Measurements from ENCODE around the gene FNDC8. TPM values are rescaled to one million over a fixed set of nuclear protein-coding genes. Genes with fewer than 3 reads are reported as not detected.

Gene FNDC8
- total RNA-seq, 2 donors from 2014 or later = not detected

DNA sequence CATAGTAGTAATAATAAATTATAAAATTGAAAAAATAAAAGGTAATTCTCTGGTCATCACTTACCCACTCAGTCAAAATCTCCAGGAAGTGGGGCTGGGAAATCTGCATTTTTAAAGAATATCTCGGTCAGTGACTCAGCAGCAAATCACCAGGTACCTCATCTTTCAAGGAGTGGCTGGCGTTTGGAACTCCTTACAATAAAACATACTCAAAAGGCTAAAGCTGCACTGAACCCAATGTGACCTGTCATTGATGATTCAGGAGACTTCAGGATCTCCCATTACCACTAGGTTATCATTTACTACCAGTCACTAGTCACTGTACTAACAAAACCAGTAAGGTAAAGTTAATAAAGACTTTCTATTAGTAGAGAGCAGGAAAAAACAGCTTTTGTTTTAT is 36.4 kb upstream of the FNDC8 start:
- TF ChIP-seq, protein P1, sequence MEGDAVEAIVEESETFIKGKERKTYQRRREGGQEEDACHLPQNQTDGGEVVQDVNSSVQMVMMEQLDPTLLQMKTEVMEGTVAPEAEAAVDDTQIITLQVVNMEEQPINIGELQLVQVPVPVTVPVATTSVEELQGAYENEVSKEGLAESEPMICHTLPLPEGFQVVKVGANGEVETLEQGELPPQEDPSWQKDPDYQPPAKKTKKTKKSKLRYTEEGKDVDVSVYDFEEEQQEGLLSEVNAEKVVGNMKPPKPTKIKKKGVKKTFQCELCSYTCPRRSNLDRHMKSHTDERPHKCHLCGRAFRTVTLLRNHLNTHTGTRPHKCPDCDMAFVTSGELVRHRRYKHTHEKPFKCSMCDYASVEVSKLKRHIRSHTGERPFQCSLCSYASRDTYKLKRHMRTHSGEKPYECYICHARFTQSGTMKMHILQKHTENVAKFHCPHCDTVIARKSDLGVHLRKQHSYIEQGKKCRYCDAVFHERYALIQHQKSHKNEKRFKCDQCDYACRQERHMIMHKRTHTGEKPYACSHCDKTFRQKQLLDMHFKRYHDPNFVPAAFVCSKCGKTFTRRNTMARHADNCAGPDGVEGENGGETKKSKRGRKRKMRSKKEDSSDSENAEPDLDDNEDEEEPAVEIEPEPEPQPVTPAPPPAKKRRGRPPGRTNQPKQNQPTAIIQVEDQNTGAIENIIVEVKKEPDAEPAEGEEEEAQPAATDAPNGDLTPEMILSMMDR (IDR thresholded peaks at IDR 0.05) = no peak
- H3K36me3 ChIP-seq = no peaks in the 10 kb centered on the region
- H3K27me3 ChIP-seq = no peaks in the 10 kb centered on the region
- no peak for DNase-seq (ENCODE audit: low spot score)
- H3K4me3 ChIP-seq = no peak overlapping the region
- H3K27ac ChIP-seq = no peak overlapping the region
- no peaks in the 10 kb centered on the region for H3K9me3 ChIP-seq
- H3K4me1 ChIP-seq = peaks cover 0 to 23% of the 10 kb centered on the region in 2 donors

DNA sequence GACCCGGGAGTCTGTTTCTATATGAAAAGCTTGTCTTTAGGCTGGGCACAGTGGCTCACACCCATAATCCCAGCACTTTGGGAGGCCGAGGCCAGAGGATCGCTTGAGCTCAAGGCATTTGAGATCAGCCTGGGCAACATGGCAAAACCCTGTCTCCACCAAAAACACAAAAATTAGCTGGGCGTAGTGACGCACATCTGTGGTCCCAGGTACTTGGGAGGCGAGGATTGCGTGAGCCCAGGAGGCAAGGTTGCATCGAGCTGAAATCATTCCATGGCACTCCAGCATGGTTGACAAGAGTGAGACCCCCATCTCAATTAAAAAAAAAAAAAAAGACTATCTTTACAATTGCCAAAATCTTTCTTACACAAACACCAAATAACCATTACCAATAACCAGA is 35.3 kb upstream of the FNDC8 start:
- no peak for DNase-seq (ENCODE audit: low spot score)
- no peaks in the 10 kb centered on the region for H3K36me3 ChIP-seq
- no peak overlapping the region for H3K4me3 ChIP-seq
- no peaks in the 10 kb centered on the region for H3K9me3 ChIP-seq
- TF ChIP-seq, protein P1 (IDR thresholded peaks at IDR 0.05) = no peak
- H3K4me1 ChIP-seq = peaks cover 0 to 23% of the 10 kb centered on the region in 2 donors
- H3K27me3 ChIP-seq = no peaks in the 10 kb centered on the region
- H3K27ac ChIP-seq = no peak overlapping the region

DNA sequence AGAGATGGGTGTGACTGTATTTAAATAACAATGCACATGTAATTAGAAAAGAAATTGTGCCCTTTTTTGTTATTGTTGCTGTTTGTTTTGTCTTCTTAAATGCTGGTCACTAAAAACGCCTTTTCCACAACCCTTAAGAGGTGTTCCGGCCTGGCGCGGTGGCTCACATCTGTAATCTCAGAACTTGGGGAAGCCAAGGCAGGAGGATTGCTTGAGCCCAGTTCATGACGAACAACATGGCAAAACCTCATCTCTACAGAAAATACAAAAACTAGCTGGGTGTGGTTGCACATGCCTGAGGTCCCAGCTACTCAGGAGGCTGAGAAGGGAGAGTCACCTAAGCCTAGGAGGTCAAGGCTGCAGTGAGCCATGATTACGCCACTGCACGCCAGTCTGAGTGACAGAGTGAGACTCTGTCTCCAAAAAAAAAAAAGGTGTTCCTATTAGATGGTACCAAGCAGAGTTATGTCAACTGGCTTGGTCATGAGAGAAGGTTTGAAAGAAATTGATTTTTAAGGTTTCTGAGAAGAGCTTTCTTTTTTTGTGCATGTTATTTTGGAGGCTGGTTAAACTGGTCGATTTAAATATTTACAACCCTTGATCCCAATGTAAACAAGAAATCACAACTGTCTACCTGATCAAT is 34.4 kb upstream of the FNDC8 start:
- TF ChIP-seq, protein P1 (IDR thresholded peaks at IDR 0.05) = no peak
- Histone ChIP-seq H3K27me3 (no peaks in the 10 kb centered on the region), H3K27ac (no peak overlapping the region), H3K9me3 (no peaks in the 10 kb centered on the region), H3K36me3 (no peaks in the 10 kb centered on the region), H3K4me3 (no peak overlapping the region), H3K4me1 (peaks cover 0 to 19% of the 10 kb centered on the region in 2 donors)
- no peak for DNase-seq (ENCODE audit: low spot score)

GRCh38 chr17:35087731-35088355 is 33.6 kb upstream of the FNDC8 start:
- TF ChIP-seq, protein P1 (IDR thresholded peaks at IDR 0.05) = no peak

DNA sequence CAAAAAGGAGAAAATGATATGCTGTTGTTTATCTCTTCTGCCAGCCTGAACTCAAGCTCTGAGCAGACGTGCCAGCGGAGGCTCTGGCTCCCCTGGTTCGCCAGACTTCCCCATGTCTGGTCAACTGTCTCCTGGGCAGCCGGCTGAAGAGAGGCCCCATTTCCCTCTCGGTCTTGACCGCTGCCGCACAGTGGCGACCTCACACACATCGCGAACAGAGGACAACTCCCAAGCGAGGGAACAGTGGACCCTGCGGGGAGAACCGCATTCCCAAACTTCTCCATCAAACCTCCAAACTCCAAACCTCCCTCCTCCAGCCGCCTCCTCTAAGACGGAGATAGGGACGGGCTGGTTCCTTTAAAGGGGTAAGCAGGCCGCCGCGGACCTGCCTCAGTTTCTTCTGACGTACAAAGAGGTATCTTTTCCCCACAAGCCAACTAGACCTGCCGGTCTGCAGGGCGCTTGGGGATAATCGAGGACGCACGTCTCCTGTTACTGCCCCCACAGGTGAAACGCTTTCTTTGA is 33.0 kb upstream of the FNDC8 start:
- Histone ChIP-seq H3K27me3 (no peaks in the 10 kb centered on the region), H3K36me3 (no peaks in the 10 kb centered on the region), H3K4me3 (peak overlapping the region; percentile 77 to 98), H3K4me1 (peaks cover 0 to 13% of the 10 kb centered on the region in 2 donors), H3K9me3 (no peaks in the 10 kb centered on the region), H3K27ac (peak overlapping the region; percentile 87 to 93)
- DNase-seq (ENCODE audit: low spot score) = peak; percentile 74
- TF ChIP-seq, protein P1 (IDR thresholded peaks at IDR 0.05) = peak in 1 of 2 donors; percentile 18

More at GRCh38 chr17:35087731-35088355, 33.6 kb upstream of the FNDC8 start:
- Histone ChIP-seq H3K4me1 (peaks cover 0 to 13% of the 10 kb centered on the region in 2 donors), H3K27me3 (no peaks in the 10 kb centered on the region), H3K27ac (peak overlapping the region; percentile 87 to 93), H3K9me3 (no peaks in the 10 kb centered on the region), H3K36me3 (no peaks in the 10 kb centered on the region), H3K4me3 (peak overlapping the region; percentile 77 to 98)
- no peak for DNase-seq (ENCODE audit: low spot score)

Data from right atrium auricular region (tissue), 2 donors.